ENCODE data around the gene HOXA6. TPM values are rescaled to one million over a fixed set of nuclear protein-coding genes. Genes with fewer than 3 reads are reported as not detected.

HOXA6 gene
- total RNA-seq, 1 donor from 2014 or later: not detected

- H3K27me3 Mint-ChIP-seq (ENCODE audit: low read depth): peaks cover 66% of the 10 kb centered on the region
- H3K27ac Mint-ChIP-seq: no peak overlapping the region
- no peaks in the 10 kb centered on the region for H3K9me3 Mint-ChIP-seq
- no peak for DNase-seq (ENCODE audit: low spot score)
- H3K4me1 Mint-ChIP-seq (ENCODE audit: low read depth): peaks cover 8% of the 10 kb centered on the region
- no peaks in the 10 kb centered on the region for H3K36me3 Mint-ChIP-seq (ENCODE audit: low read depth)
- intact Hi-C loops (cut with micrococcal nuclease): no loop called here
- H3K4me3 Mint-ChIP-seq (ENCODE audit: low read depth): no peak overlapping the region
These were observed 34.3 kb upstream of the HOXA6 start for GRCh38 chr7:27181795-27182275.

- Mint-ChIP-seq H3K27ac (no peak overlapping the region), H3K27me3 (ENCODE audit: low read depth) (peaks cover 65% of the 10 kb centered on the region), H3K36me3 (ENCODE audit: low read depth) (no peaks in the 10 kb centered on the region), H3K4me1 (ENCODE audit: low read depth) (peaks cover 5% of the 10 kb centered on the region), H3K4me3 (ENCODE audit: low read depth) (no peak overlapping the region), H3K9me3 (no peaks in the 10 kb centered on the region)
- no peak for DNase-seq (ENCODE audit: low spot score)
- intact Hi-C loops (cut with micrococcal nuclease): no loop called here
These were observed 33.2 kb upstream of the HOXA6 start for GRCh38 chr7:27180431-27181420.

GRCh38 chr7:27179503-27180430, 32.2 kb upstream of the HOXA6 start:
- DNase-seq (ENCODE audit: low spot score): peak; percentile 45
- intact Hi-C loops (cut with micrococcal nuclease): no loop called here
- peaks cover 63% of the 10 kb centered on the region for H3K27me3 Mint-ChIP-seq (ENCODE audit: low read depth)
- H3K4me3 Mint-ChIP-seq (ENCODE audit: low read depth): no peak overlapping the region
- no peak overlapping the region for H3K27ac Mint-ChIP-seq
- no peaks in the 10 kb centered on the region for H3K36me3 Mint-ChIP-seq (ENCODE audit: low read depth)
- H3K9me3 Mint-ChIP-seq: no peaks in the 10 kb centered on the region
- H3K4me1 Mint-ChIP-seq (ENCODE audit: low read depth): peaks cover 2% of the 10 kb centered on the region

- no peak overlapping the region for H3K27ac Mint-ChIP-seq
- no peaks in the 10 kb centered on the region for H3K36me3 Mint-ChIP-seq (ENCODE audit: low read depth)
- intact Hi-C loops (cut with micrococcal nuclease): no loop called here
- H3K9me3 Mint-ChIP-seq: no peaks in the 10 kb centered on the region
- no peaks in the 10 kb centered on the region for H3K4me1 Mint-ChIP-seq (ENCODE audit: low read depth)
- H3K4me3 Mint-ChIP-seq (ENCODE audit: low read depth): no peak overlapping the region
- peaks cover 64% of the 10 kb centered on the region for H3K27me3 Mint-ChIP-seq (ENCODE audit: low read depth)
- DNase-seq (ENCODE audit: low spot score): no peak
These were observed 31.5 kb upstream of the HOXA6 start for GRCh38 chr7:27179030-27179429.

- Mint-ChIP-seq H3K36me3 (ENCODE audit: low read depth) (no peaks in the 10 kb centered on the region), H3K4me1 (ENCODE audit: low read depth) (no peaks in the 10 kb centered on the region), H3K4me3 (ENCODE audit: low read depth) (no peak overlapping the region), H3K27ac (no peak overlapping the region), H3K27me3 (ENCODE audit: low read depth) (peaks cover 61% of the 10 kb centered on the region), H3K9me3 (no peaks in the 10 kb centered on the region)
- DNase-seq (ENCODE audit: low spot score): no peak
- intact Hi-C loops (cut with micrococcal nuclease): no loop called here
These were observed 30.8 kb upstream of the HOXA6 start for GRCh38 chr7:27178366-27178765.

- Mint-ChIP-seq H3K27me3 (ENCODE audit: low read depth) (peaks cover 58% of the 10 kb centered on the region), H3K4me1 (ENCODE audit: low read depth) (no peaks in the 10 kb centered on the region), H3K36me3 (ENCODE audit: low read depth) (no peaks in the 10 kb centered on the region), H3K27ac (no peak overlapping the region), H3K9me3 (no peaks in the 10 kb centered on the region), H3K4me3 (ENCODE audit: low read depth) (no peak overlapping the region)
- no peak for DNase-seq (ENCODE audit: low spot score)
- intact Hi-C loops (cut with micrococcal nuclease): no loop called here
These were observed 30.3 kb upstream of the HOXA6 start for GRCh38 chr7:27177795-27178320.

- no peaks in the 10 kb centered on the region for H3K4me1 Mint-ChIP-seq (ENCODE audit: low read depth)
- H3K4me3 Mint-ChIP-seq (ENCODE audit: low read depth): no peak overlapping the region
- DNase-seq (ENCODE audit: low spot score): no peak
- no peaks in the 10 kb centered on the region for H3K9me3 Mint-ChIP-seq
- no peak overlapping the region for H3K27ac Mint-ChIP-seq
- peaks cover 57% of the 10 kb centered on the region for H3K27me3 Mint-ChIP-seq (ENCODE audit: low read depth)
- intact Hi-C loops (cut with micrococcal nuclease): no loop called here
- no peaks in the 10 kb centered on the region for H3K36me3 Mint-ChIP-seq (ENCODE audit: low read depth)
These were observed 29.6 kb upstream of the HOXA6 start for GRCh38 chr7:27176962-27177794.

- intact Hi-C loops (cut with micrococcal nuclease): no loop called here
- DNase-seq (ENCODE audit: low spot score): no peak
- peaks cover 60% of the 10 kb centered on the region for H3K27me3 Mint-ChIP-seq (ENCODE audit: low read depth)
- H3K4me1 Mint-ChIP-seq (ENCODE audit: low read depth): peaks cover 2% of the 10 kb centered on the region
- H3K36me3 Mint-ChIP-seq (ENCODE audit: low read depth): no peaks in the 10 kb centered on the region
- no peak overlapping the region for H3K27ac Mint-ChIP-seq
- H3K4me3 Mint-ChIP-seq (ENCODE audit: low read depth): no peak overlapping the region
- H3K9me3 Mint-ChIP-seq: no peaks in the 10 kb centered on the region
These were observed 28.9 kb upstream of the HOXA6 start for GRCh38 chr7:27176524-27176845.

GRCh38 chr7:27175626-27176523, 28.3 kb upstream of the HOXA6 start:
- DNase-seq (ENCODE audit: low spot score): no peak
- intact Hi-C loops (cut with micrococcal nuclease): no loop called here
- H3K4me1 Mint-ChIP-seq (ENCODE audit: low read depth): peaks cover 2% of the 10 kb centered on the region
- H3K4me3 Mint-ChIP-seq (ENCODE audit: low read depth): no peak overlapping the region
- no peaks in the 10 kb centered on the region for H3K9me3 Mint-ChIP-seq
- no peak overlapping the region for H3K27ac Mint-ChIP-seq
- peaks cover 63% of the 10 kb centered on the region for H3K27me3 Mint-ChIP-seq (ENCODE audit: low read depth)
- no peaks in the 10 kb centered on the region for H3K36me3 Mint-ChIP-seq (ENCODE audit: low read depth)

- no peak overlapping the region for H3K27ac Mint-ChIP-seq
- no peak for DNase-seq (ENCODE audit: low spot score)
- intact Hi-C loops (cut with micrococcal nuclease): no loop called here
- H3K4me3 Mint-ChIP-seq (ENCODE audit: low read depth): no peak overlapping the region
- H3K36me3 Mint-ChIP-seq (ENCODE audit: low read depth): no peaks in the 10 kb centered on the region
- peaks cover 2% of the 10 kb centered on the region for H3K4me1 Mint-ChIP-seq (ENCODE audit: low read depth)
- peaks cover 65% of the 10 kb centered on the region for H3K27me3 Mint-ChIP-seq (ENCODE audit: low read depth)
- H3K9me3 Mint-ChIP-seq: no peaks in the 10 kb centered on the region
These were observed 27.5 kb upstream of the HOXA6 start for GRCh38 chr7:27174874-27175625.

Measured in activated T-helper 2 cell treated with anti-CD3 and anti-CD28 coated beads, Interferon-gamma antibody, Interleukin-2, Interleukin-4, amounts not matched to agents 10 μg/mL and 5 μg/mL and 100 μg/mL, durations not matched to agents 14 hours and 24 hours and 36 hours (primary cell).